Neural cell (in vitro differentiated cells): ENCODE results near the gene PLEKHA1. TPM values are rescaled to one million over a fixed set of nuclear protein-coding genes. Genes with fewer than 3 reads are reported as not detected.

Experiments used
- H2AFZ ChIP-seq: fragments of 200-600, 300-800 bp; sonication (generic), shearing (Covaris generic); 2 replicates; pipeline ENCODE4 v1.6.0; 2014; ENCODE audit warnings: low read depth, mild to moderate bottlenecking, antibody characterized with exemption, low read length, moderate library complexity
- H3F3A ChIP-seq: fragments of 200-600 bp; shearing (Covaris generic); 2 replicates; pipeline ENCODE4 v1.6.1; 2016; ENCODE audit warnings: mild to moderate bottlenecking, moderate library complexity, mixed read lengths, antibody characterized with exemption, low read length; ENCODE audit not compliant: insufficient read depth, poor library complexity, severe bottlenecking
- H3K27ac ChIP-seq: fragments of 200-600, 300-800 bp; sonication (generic), shearing (Covaris generic); 2 replicates; pipeline ENCODE4 v1.5.1; 2014; ENCODE audit warnings: mild to moderate bottlenecking, low read length, moderate library complexity
- H3K27me3 ChIP-seq: fragments of 300-800, 200-600 bp; sonication (generic), shearing (Covaris generic); 2 replicates; pipeline ENCODE4 v1.6.0; 2014; ENCODE audit warnings: mild to moderate bottlenecking, low read depth, low read length, moderate library complexity; ENCODE audit not compliant: insufficient read depth
- H3K36me3 ChIP-seq: fragments of 300-800, 200-600 bp; sonication (generic), shearing (Covaris generic); 2 replicates; pipeline ENCODE4 v1.5.1; 2014; ENCODE audit warnings: mild to moderate bottlenecking, antibody characterized with exemption, low read length, moderate library complexity; ENCODE audit not compliant: insufficient read depth
- H3K4me2 ChIP-seq: fragments of 300-800, 200-600 bp; sonication (generic), shearing (Covaris generic); 2 replicates; pipeline ENCODE4 v1.6.0; 2014; ENCODE audit warnings: mild to moderate bottlenecking, low read length
- H3K4me3 ChIP-seq: fragments of 300-800, 200-600 bp; sonication (generic), shearing (Covaris generic); 2 replicates; pipeline ENCODE4 v1.5.1; 2014; ENCODE audit warnings: mild to moderate bottlenecking, low read length, moderate library complexity
- H3K79me2 ChIP-seq: fragments of 200-600 bp; shearing (Covaris generic); replicated peaks from 2 replicates; pipeline ENCODE4 v1.6.0; 2014; ENCODE audit warnings: mild to moderate bottlenecking, low read length, moderate library complexity; ENCODE audit not compliant: insufficient read depth
- H3K9ac ChIP-seq: fragments of 300-800, 200-600 bp; sonication (generic), shearing (Covaris generic); 2 replicates; pipeline ENCODE4 v1.6.1; 2016; ENCODE audit warnings: mild to moderate bottlenecking, low read length, mixed read lengths
- H3K9me2 ChIP-seq: fragments of 200-600 bp; shearing (Covaris generic); 2 replicates; pipeline ENCODE4 v1.6.1; 2016; ENCODE audit warnings: mild to moderate bottlenecking, low read length, mixed read lengths; ENCODE audit not compliant: insufficient read depth
- H3K9me3 ChIP-seq: fragments of 200-600, 300-800 bp; sonication (generic), shearing (Covaris generic); 2 replicates; pipeline ENCODE4 v1.6.1; 2016; ENCODE audit warnings: mild to moderate bottlenecking, mixed run types, low read length, moderate library complexity, mixed read lengths
- H4K20me1 ChIP-seq: fragments of 200-600 bp; shearing (Covaris generic); 2 replicates; pipeline ENCODE4 v1.6.1; 2016; ENCODE audit warnings: mild to moderate bottlenecking, mixed run types; ENCODE audit not compliant: insufficient read depth
- EP300 ChIP-seq: fragments of 450-650 bp; conservative IDR thresholded peaks from 2 replicates; pipeline ENCODE4 v1.6.1; 2014; ENCODE audit warnings: antibody characterized with exemption, mild to moderate bottlenecking, moderate library complexity; ENCODE audit not compliant: poor library complexity, severe bottlenecking
- EZH2 ChIP-seq: fragments of 200-600, 300-800 bp; shearing (Covaris generic), sonication (generic); IDR thresholded peaks from 2 replicates; pipeline ENCODE4 v1.6.1; 2014; ENCODE audit warnings: antibody characterized with exemption, low read length, borderline replicate concordance, mild to moderate bottlenecking; ENCODE audit not compliant: insufficient read depth, poor library complexity, severe bottlenecking
- MXI1 ChIP-seq: fragments of 450-650 bp; conservative IDR thresholded peaks from 2 replicates; pipeline ENCODE4 v1.6.1; 2014; ENCODE audit warnings: antibody characterized with exemption, mild to moderate bottlenecking; ENCODE audit not compliant: poor library complexity, severe bottlenecking
- POLR2AphosphoS5 ChIP-seq: IDR thresholded peaks from 2 replicates; pipeline ENCODE4 v1.6.1; 2012
- RAD21 ChIP-seq: fragments of 450-650 bp; conservative IDR thresholded peaks from 2 replicates; pipeline ENCODE4 v1.6.1; 2014; ENCODE audit warnings: antibody characterized with exemption, mild to moderate bottlenecking, moderate library complexity
- SMC3 ChIP-seq: fragments of 450-650 bp; conservative IDR thresholded peaks from 2 replicates; pipeline ENCODE4 v1.6.1; 2014; ENCODE audit warnings: antibody characterized with exemption, mild to moderate bottlenecking, moderate library complexity; ENCODE audit not compliant: poor library complexity
- TAF1 ChIP-seq: IDR thresholded peaks from 2 replicates; pipeline ENCODE4 v1.6.1; 2012; ENCODE audit warnings: low read depth
- polyA plus RNA-seq: library from polyadenylated mRNA; depleted of rRNA; stranded (reverse); fragments of >200 nt; gene quantifications from 2 replicates; pipeline ENCODE4 v1.2.3, GENCODE V29; 2014
- TF ChIP-seq, protein P1 (sequence below): fragments of 450-650 bp; IDR thresholded peaks from 2 replicates; pipeline ENCODE4 v1.5.1; 2014; ENCODE audit warnings: antibody characterized with exemption, mild to moderate bottlenecking, moderate library complexity; ENCODE audit not compliant: poor library complexity, severe bottlenecking
- TF ChIP-seq, protein P2 (sequence below): IDR thresholded peaks from 2 replicates; pipeline ENCODE4 v1.6.1; 2012; ENCODE audit warnings: borderline replicate concordance

Gene PLEKHA1
- polyA plus RNA-seq, 1 donor from 2014 or later = 91.9 TPM

DNA sequence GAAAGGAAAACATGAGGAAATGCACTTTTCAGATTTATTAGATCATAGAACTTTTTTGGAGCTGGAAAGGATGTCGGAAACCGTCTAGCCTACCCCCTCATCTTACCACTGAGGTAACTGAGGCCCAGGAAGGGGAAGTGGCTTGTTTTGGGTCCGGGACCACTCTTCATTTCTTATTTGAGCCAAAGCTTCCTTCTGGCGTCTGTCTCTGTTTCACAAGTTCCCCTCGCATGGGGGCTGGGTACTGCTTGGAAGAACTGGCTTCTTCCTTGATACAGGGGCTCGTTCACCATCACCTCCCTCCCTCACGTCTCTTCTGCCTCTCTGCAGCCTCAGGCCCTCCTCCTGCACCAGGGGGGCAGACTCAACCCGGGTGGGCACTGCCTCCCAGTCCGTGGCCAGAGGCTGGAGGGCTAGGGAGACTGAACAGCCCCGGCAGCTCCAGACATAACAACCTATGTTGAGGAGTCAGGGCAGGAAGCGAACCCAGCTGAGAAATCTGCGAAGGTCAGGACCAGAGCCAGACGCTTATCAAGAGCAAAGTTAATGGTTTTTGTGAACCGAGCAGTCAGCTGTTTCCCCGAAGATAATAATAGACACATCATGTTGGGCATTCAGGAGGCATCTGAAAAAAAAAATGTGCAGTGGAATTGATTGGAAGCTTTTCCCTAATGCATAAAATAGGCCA is 99.8 kb downstream of the PLEKHA1 start:
- TF ChIP-seq TAF1 = no peak
- TF ChIP-seq MXI1 = no peak
- no peak for TF ChIP-seq EZH2
- no peak for TF ChIP-seq RAD21
- TF ChIP-seq, protein P1, sequence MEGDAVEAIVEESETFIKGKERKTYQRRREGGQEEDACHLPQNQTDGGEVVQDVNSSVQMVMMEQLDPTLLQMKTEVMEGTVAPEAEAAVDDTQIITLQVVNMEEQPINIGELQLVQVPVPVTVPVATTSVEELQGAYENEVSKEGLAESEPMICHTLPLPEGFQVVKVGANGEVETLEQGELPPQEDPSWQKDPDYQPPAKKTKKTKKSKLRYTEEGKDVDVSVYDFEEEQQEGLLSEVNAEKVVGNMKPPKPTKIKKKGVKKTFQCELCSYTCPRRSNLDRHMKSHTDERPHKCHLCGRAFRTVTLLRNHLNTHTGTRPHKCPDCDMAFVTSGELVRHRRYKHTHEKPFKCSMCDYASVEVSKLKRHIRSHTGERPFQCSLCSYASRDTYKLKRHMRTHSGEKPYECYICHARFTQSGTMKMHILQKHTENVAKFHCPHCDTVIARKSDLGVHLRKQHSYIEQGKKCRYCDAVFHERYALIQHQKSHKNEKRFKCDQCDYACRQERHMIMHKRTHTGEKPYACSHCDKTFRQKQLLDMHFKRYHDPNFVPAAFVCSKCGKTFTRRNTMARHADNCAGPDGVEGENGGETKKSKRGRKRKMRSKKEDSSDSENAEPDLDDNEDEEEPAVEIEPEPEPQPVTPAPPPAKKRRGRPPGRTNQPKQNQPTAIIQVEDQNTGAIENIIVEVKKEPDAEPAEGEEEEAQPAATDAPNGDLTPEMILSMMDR = no peak
- TF ChIP-seq EP300 = no peak
- no peak for TF ChIP-seq POLR2AphosphoS5
- no peak for TF ChIP-seq SMC3
- TF ChIP-seq, protein P2, sequence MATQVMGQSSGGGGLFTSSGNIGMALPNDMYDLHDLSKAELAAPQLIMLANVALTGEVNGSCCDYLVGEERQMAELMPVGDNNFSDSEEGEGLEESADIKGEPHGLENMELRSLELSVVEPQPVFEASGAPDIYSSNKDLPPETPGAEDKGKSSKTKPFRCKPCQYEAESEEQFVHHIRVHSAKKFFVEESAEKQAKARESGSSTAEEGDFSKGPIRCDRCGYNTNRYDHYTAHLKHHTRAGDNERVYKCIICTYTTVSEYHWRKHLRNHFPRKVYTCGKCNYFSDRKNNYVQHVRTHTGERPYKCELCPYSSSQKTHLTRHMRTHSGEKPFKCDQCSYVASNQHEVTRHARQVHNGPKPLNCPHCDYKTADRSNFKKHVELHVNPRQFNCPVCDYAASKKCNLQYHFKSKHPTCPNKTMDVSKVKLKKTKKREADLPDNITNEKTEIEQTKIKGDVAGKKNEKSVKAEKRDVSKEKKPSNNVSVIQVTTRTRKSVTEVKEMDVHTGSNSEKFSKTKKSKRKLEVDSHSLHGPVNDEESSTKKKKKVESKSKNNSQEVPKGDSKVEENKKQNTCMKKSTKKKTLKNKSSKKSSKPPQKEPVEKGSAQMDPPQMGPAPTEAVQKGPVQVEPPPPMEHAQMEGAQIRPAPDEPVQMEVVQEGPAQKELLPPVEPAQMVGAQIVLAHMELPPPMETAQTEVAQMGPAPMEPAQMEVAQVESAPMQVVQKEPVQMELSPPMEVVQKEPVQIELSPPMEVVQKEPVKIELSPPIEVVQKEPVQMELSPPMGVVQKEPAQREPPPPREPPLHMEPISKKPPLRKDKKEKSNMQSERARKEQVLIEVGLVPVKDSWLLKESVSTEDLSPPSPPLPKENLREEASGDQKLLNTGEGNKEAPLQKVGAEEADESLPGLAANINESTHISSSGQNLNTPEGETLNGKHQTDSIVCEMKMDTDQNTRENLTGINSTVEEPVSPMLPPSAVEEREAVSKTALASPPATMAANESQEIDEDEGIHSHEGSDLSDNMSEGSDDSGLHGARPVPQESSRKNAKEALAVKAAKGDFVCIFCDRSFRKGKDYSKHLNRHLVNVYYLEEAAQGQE = no peak
- Histone ChIP-seq H2AFZ (no peak overlapping the region), H3F3A (no peaks in the 10 kb centered on the region), H3K4me2 (no peak overlapping the region), H4K20me1 (no peaks in the 10 kb centered on the region), H3K27me3 (no peaks in the 10 kb centered on the region), H3K27ac (no peak overlapping the region), H3K79me2 (no peaks in the 10 kb centered on the region), H3K9me3 (no peaks in the 10 kb centered on the region), H3K9ac (no peak overlapping the region), H3K4me3 (no peak overlapping the region), H3K36me3 (no peaks in the 10 kb centered on the region), H3K9me2 (no peaks in the 10 kb centered on the region)

DNA sequence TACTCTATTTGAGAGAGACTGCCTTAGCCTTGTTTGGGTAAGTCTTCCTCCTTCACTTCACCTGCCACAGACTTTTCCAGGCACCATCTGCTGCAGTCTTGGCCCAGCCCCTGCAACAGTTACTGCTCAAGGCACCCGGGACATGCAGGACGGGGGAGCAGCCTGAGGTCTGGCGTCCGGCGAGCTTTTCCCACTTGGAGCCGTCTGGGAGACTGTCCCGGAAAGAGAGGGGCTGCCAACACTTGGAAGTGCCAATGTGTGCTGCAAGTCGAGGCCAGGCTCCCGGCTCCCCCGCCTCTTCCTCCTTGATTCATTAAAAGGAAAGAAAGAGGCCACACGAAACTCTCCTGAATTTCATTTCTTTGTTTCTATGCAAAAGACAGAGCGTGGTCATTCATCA is 100.6 kb downstream of the PLEKHA1 start:
- H3K4me2 ChIP-seq = no peak overlapping the region
- no peaks in the 10 kb centered on the region for H4K20me1 ChIP-seq
- no peak overlapping the region for H3K27ac ChIP-seq
- H3K27me3 ChIP-seq = no peaks in the 10 kb centered on the region
- H3K9me3 ChIP-seq = no peaks in the 10 kb centered on the region
- H3K36me3 ChIP-seq = no peaks in the 10 kb centered on the region
- no peak overlapping the region for H2AFZ ChIP-seq
- no peaks in the 10 kb centered on the region for H3K79me2 ChIP-seq
- H3K4me3 ChIP-seq = no peak overlapping the region
- no peaks in the 10 kb centered on the region for H3K9me2 ChIP-seq
- H3K9ac ChIP-seq = no peak overlapping the region
- TF ChIP-seq TAF1 = no peak
- no peak for TF ChIP-seq MXI1
- no peak for TF ChIP-seq SMC3
- TF ChIP-seq, protein P1 = no peak
- TF ChIP-seq, protein P2 = no peak
- TF ChIP-seq EP300 = no peak
- TF ChIP-seq RAD21 = no peak
- no peak for TF ChIP-seq POLR2AphosphoS5
- TF ChIP-seq EZH2 = no peak
- H3F3A ChIP-seq = no peaks in the 10 kb centered on the region
